Colonic mucosa (tissue), 4 donors: ENCODE results near the gene IMMP2L. TPM values are rescaled to one million over a fixed set of nuclear protein-coding genes. Genes with fewer than 3 reads are reported as not detected.

Experiments
- DNase-seq: peaks from one replicate; pipeline ENCODE4 v3.0.0-alpha.2; 2020
- H3K27ac ChIP-seq: fragments of 200-600 bp; one replicate; pipeline ENCODE4 v1.8.0; 2021
- H3K27me3 ChIP-seq: fragments of 200-600 bp; one replicate; pipeline ENCODE4 v1.8.0; 2021
- H3K36me3 ChIP-seq: fragments of 200-600 bp; one replicate; pipeline ENCODE4 v1.8.0; 2021
- H3K4me1 ChIP-seq: fragments of 200-600 bp; one replicate; pipeline ENCODE4 v1.8.0; 2021; ENCODE audit warnings: mild to moderate bottlenecking
- H3K4me3 ChIP-seq: fragments of 200-600 bp; one replicate; pipeline ENCODE4 v1.8.0; 2021
- H3K9ac ChIP-seq, 2 donors: one replicate each; pipeline ENCODE4 v1.7.0; 2013; ENCODE audit warnings: control low read depth in 2 of 2, low read depth in 2 of 2, low read length in 2 of 2
- H3K9me3 ChIP-seq: fragments of 200-600 bp; one replicate; pipeline ENCODE4 v1.8.0; 2021
- intact Hi-C: fragments of 100-400 bp; cut with DNase I; formaldehyde crosslinking; loops from one replicate; pipeline ENCODE4 v1.14.1; 2022
- total RNA-seq, 2 donors: library from RNA; stranded (reverse); fragmentation: NEBNext Ultra II Directional in 1 of 2; extraction: Animal tissue kit (Norgen Biotek cat#: 25700) in 1 of 2; gene quantifications; one replicate each; pipeline ENCODE4 v1.2.1, GENCODE V29; 2021
- TF ChIP-seq, protein P1 (sequence below): fragments of 200-600 bp; IDR thresholded peaks from one replicate; pipeline ENCODE4 v1.8.0; 2022; ENCODE audit warnings: antibody characterized with exemption, mild to moderate bottlenecking
- donor health status: healthy.
- donor health status: DM: no; HTN: no; CAD: no.
- donor health status: DM: no; HTN: no; CAD: no.

IMMP2L gene
- total RNA-seq, 2 donors from 2014 or later: 13.4 to 15.4 TPM

DNA sequence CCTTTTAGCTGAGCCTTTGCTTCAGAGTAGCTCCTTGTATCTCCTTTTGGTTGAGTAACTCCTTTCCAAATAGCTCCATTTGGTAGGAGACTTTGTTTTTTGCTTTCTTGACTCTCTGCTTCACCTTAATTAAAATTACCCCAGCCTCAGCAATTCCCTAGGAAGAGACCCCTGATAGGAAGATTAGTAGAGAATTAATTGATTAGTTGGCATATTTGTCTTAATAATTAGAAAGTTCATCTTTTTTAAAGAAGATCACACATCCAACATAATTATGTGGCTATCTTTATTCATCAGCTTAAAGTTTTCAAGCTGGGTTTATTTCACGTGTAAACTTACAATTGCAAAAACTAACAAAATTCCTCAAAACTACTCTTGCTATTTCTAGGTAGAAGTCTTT lies 352.2 kb downstream of the IMMP2L start:
- no peak overlapping the region for H3K4me3 ChIP-seq
- no peaks in the 10 kb centered on the region for H3K36me3 ChIP-seq
- intact Hi-C loops: no loop called here
- no peak for DNase-seq
- TF ChIP-seq, protein P1, sequence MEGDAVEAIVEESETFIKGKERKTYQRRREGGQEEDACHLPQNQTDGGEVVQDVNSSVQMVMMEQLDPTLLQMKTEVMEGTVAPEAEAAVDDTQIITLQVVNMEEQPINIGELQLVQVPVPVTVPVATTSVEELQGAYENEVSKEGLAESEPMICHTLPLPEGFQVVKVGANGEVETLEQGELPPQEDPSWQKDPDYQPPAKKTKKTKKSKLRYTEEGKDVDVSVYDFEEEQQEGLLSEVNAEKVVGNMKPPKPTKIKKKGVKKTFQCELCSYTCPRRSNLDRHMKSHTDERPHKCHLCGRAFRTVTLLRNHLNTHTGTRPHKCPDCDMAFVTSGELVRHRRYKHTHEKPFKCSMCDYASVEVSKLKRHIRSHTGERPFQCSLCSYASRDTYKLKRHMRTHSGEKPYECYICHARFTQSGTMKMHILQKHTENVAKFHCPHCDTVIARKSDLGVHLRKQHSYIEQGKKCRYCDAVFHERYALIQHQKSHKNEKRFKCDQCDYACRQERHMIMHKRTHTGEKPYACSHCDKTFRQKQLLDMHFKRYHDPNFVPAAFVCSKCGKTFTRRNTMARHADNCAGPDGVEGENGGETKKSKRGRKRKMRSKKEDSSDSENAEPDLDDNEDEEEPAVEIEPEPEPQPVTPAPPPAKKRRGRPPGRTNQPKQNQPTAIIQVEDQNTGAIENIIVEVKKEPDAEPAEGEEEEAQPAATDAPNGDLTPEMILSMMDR: no peak
- H3K27ac ChIP-seq: no peak overlapping the region
- H3K9ac ChIP-seq: no peak overlapping the region
- H3K4me1 ChIP-seq: no peaks in the 10 kb centered on the region
- no peaks in the 10 kb centered on the region for H3K27me3 ChIP-seq
- no peaks in the 10 kb centered on the region for H3K9me3 ChIP-seq

DNA sequence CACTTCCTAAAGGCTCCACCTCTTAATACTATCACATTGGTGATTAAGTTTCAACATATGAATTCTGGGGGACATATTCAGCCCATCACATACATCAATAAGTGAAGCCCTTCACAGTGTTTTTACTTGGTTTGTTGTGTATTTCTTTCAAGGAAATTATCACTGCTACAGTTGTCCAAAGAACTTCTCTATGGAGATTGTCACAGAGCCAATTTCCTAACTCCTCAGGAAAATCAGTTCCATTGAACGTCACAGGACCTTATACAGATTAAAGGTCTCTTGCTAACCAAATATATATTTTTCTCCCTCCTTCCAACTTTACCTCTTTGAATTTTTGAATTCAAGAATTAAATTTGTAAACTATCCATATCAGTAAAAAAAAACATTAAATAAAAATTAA lies 357.0 kb downstream of the IMMP2L start:
- H3K4me3 ChIP-seq: no peak overlapping the region
- no peaks in the 10 kb centered on the region for H3K9me3 ChIP-seq
- DNase-seq: no peak
- no peaks in the 10 kb centered on the region for H3K27me3 ChIP-seq
- no peak overlapping the region for H3K27ac ChIP-seq
- intact Hi-C loops: no loop called here
- TF ChIP-seq, protein P1: no peak
- H3K9ac ChIP-seq: no peak overlapping the region
- H3K4me1 ChIP-seq: no peaks in the 10 kb centered on the region
- H3K36me3 ChIP-seq: no peaks in the 10 kb centered on the region

DNA sequence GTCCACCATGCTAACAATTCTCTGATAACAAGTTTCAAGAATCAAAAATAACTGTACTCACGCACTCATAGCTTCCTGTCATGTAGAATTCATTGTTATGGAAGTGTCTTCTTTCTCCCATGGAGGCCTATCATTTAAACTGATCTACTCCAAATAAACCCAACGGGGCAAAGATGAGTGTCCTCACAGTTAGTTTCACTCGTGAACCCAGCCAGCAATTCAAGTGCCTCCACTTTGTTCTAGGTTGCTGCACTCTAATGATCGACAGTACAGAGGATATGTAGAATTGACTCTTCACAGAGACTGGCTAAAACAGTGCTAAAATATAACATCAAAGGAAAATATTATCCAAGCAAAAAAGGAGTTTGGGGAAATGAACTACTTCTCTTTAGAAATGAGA lies 360.0 kb downstream of the IMMP2L start:
- Histone ChIP-seq H3K27ac (no peak overlapping the region), H3K36me3 (no peaks in the 10 kb centered on the region), H3K9ac (no peak overlapping the region), H3K27me3 (no peaks in the 10 kb centered on the region), H3K4me1 (no peaks in the 10 kb centered on the region), H3K9me3 (no peaks in the 10 kb centered on the region), H3K4me3 (no peak overlapping the region)
- no peak for DNase-seq
- intact Hi-C loops: no loop called here
- TF ChIP-seq, protein P1: no peak

DNA sequence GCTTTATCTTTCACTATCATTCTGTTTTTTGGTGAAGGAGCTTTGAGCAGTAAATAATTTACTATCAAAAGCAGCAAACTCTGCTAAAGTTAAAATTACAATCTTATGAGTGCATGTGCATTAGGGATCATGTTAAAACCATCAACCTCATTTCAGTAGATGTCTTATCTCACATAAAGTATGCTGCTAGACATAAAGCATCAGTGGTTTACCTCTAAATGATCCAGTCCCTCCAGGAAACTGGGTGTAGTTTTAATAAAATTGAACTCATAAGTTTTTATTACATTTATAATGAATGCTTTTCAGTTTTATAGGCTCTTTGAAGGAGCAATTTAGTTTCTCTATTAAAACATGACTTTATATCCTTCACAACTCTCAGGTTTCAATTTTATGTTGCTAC lies 362.6 kb downstream of the IMMP2L start:
- Histone ChIP-seq H3K9me3 (no peaks in the 10 kb centered on the region), H3K27ac (no peak overlapping the region), H3K4me1 (no peaks in the 10 kb centered on the region), H3K4me3 (no peak overlapping the region), H3K9ac (no peak overlapping the region), H3K36me3 (no peaks in the 10 kb centered on the region), H3K27me3 (no peaks in the 10 kb centered on the region)
- intact Hi-C loops: no loop called here
- TF ChIP-seq, protein P1: no peak
- no peak for DNase-seq

DNA sequence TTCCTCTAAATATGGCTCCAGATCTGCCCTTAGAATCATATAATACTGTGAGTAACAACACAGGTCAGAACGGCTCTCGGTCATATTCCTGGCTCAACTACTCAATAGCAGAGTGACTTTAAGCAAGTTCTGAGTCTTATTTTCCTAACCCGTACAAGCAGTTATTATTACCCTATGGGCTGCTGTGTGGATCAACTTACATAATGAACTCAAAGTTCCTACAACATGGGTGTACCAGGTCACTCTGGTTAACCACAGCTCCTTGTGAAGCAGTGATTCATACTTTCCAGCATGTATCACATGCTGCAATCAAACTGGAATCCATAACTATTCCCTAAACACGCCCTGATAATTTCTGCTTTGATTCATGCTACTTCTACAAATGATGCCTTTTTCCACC lies 364.0 kb downstream of the IMMP2L start:
- no peak for DNase-seq

More for the DNA sequence above, 364.0 kb downstream of the IMMP2L start:
- Histone ChIP-seq H3K27ac (no peak overlapping the region), H3K4me1 (no peaks in the 10 kb centered on the region), H3K9ac (no peak overlapping the region), H3K27me3 (no peaks in the 10 kb centered on the region), H3K9me3 (no peaks in the 10 kb centered on the region), H3K36me3 (no peaks in the 10 kb centered on the region), H3K4me3 (no peak overlapping the region)
- TF ChIP-seq, protein P1: no peak
- intact Hi-C loops: no loop called here
